GM12873 (cell line): ENCODE measurements around the gene EPHB3.

Experiments used
- CTCF ChIP-seq: IDR thresholded peaks from 2 replicates; pipeline ENCODE4 v1.5.1; 2012; ENCODE audit warnings: low read depth, mild to moderate bottlenecking, moderate library complexity, low read length, control low read depth; ENCODE audit not compliant: insufficient read depth; ENCODE audit errors: missing control alignments

EPHB3 gene

DNA sequence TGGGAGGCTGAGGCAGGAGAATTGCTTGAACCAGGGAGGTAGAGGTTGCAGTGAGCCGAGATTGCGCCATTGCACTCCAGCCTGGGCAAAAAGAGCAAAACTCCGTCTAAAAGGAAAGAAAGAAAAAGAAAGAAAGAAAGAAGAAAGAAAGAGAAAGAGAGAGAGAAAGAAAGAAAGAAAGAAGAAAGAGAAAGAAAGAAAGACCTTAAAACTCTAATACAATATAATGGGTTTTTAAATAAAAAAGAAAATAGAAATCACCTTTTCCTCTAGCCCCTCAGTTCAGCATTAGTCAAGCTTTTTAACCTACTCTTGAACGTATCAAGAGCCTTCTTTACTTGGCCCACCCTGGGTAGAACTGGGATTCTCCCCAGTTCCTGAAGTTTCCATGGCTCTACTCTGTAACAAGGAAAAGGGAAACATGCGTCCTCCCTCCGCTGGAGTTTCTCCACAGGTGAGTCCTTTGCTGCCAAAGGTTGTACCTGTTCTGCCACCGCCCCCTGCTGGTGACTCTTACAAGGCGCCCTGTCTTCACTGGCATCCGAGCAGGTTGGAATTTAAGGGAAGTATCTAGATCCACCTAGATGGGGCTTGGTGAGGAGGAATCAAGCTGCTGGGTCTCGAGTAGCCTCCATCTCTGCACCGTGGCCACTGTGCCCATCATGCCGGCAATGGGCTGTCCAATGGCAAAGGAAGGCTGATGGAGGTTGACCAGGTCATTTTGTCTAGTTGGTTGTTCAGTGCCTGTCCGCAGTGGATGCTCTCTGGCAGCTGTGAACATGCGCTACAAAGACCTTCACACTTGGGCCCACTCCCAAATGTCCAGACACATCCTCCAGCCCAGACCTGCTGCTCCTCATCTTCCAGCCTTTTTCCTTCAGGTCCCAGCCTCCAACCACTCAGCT lies 20.6 kb upstream of the EPHB3 start:
- TF ChIP-seq CTCF, result peak; percentile 87

GRCh38 chr3:184541886-184542562 lies 19.6 kb upstream of the EPHB3 start:
- no peak for TF ChIP-seq CTCF

DNA sequence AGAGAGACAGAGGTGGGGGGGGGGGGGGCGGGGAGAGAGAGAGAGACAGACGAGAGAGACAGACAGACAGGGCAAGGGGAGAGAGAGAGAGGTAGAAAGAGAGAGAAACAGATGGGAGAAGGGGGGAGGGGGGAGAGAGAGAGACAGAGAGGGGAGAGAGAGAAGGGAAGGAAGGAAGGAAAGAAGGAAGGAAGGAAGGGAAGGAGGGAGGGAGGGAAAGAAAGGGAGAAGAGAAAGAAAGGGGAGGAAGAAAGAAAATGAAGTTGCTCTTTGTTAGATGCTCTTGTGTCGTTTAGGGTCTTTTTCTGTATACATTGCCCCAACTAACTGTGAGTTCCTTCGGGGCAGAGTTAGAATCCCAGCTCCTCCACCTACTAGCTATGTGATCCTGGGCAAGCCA lies 19.0 kb upstream of the EPHB3 start:
- no peak for TF ChIP-seq CTCF

GRCh38 chr3:184543256-184543655 lies 18.3 kb upstream of the EPHB3 start:
- no peak for TF ChIP-seq CTCF

DNA sequence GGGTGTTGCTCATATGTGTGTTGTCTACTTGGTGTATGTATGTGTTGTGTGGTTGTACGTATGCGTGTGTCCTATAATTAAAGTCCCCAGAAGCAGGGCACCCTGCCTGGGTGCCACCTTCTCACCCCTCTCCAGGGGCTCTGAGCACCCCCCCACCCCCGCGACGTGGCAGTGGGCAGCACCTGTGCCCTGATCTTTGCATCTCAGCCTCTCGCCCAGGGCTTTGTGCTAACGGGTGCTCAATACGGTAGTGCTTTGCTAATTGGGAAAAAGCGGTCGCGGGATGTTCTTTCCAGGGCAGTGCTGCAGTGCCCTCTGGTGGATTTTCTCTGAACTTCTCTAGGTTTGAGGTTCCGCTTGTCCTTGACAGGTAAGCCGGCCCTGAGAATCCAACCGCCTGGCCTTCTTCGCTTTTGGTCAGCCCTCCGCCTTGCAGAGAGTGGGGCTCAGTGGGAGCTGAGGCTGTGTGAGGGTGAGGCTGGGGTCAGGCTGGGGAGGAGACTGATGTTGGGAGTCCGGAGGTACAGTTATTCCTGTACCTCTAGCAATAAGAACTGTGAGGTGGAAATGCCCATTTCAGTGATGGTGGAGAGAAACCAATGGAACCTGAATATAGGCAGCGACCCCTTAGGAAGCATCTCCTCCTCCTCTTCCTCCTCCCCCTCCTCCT lies 17.6 kb upstream of the EPHB3 start:
- peak; percentile 83 for TF ChIP-seq CTCF

GRCh38 chr3:184544513-184544861 lies 17.1 kb upstream of the EPHB3 start:
- TF ChIP-seq CTCF, result no peak

- no peak for TF ChIP-seq CTCF
Observed at GRCh38 chr3:184545769-184546168, 15.8 kb upstream of the EPHB3 start.
